Activated CD8-positive, alpha-beta memory T cell treated with anti-CD3 and anti-CD28 coated beads for 36 hours (primary cell): ENCODE results near the gene C1GALT1. TPM values are rescaled to one million over a fixed set of nuclear protein-coding genes. Genes with fewer than 3 reads are reported as not detected.
"Not testable (repeated sequence)": the region's sequence is repeated elsewhere in the genome, so short reads cannot be mapped to it uniquely, and the experiment has no call there.

ENCODE experiments used
- CTCF ChIA-PET: fragments of 350-600 bp; sonication (Branson Sonifier 250); formaldehyde crosslinking; loops from one replicate; lab custom pipeline; 2021; ENCODE audit warnings: antibody characterized with exemption; lab: Charles Lee
- POLR2A ChIA-PET: fragments of 350-600 bp; sonication (Branson Sonifier 250); formaldehyde crosslinking; loops from one replicate; lab custom pipeline; 2021; ENCODE audit warnings: antibody characterized with exemption; lab: Charles Lee
- total RNA-seq, 2 experiments: library from RNA; stranded (reverse); gene quantifications; one replicate each; pipeline ENCODE4 v1.2.3, GENCODE V29; 2021

Gene C1GALT1
- total RNA-seq, 2 experiments from 2014 or later: 43.4 to 44.9 TPM

DNA sequence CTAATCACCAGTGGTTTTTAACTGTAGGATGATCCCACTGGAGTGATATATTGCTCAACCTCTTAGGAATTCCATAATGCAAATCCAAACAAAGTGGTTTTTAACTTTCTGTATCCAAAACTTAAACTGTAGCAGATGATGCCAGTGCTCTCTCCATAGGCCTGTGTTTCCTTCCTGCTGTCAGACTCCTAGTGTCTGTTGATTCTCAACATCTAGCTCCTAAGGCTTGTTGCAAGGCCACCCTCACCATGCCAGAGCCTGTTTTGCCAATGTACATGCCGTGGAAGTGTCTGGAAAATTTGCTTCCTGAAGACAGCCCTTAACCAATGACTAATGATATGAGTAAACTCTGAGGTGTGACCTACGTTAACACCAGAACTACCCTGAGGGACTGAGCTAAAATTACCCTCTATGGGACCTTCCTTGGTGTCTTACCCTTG lies 39.3 kb downstream of the C1GALT1 start:
- ChIA-PET POLR2A (no interaction called here), CTCF (interaction anchor here (1.2 kb wide), 1 partner anchor 12 kb away, joined by 4 read pairs; no protein-coding TSS in a partner anchor)

DNA sequence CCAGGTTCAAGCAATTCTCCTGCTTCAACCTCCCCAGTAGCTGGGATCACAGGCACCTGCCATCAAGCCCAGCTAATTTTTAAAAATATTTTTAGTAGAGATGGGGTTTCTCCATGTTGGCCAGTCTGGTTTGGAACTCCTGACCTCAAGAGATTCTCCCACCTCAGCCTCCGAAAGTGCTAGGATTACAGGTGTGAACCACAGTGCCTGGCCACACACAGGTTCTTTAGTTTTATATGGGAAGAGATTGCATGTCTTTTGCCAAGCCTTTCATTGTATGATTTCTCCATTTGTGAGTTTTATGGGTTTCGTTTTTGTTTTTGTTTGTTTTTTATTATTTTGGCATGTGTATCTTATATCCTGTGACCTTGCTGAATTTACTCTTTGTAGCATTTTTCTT lies 40.9 kb downstream of the C1GALT1 start:
- ChIA-PET POLR2A (no interaction called here), CTCF (no interaction called here)

DNA sequence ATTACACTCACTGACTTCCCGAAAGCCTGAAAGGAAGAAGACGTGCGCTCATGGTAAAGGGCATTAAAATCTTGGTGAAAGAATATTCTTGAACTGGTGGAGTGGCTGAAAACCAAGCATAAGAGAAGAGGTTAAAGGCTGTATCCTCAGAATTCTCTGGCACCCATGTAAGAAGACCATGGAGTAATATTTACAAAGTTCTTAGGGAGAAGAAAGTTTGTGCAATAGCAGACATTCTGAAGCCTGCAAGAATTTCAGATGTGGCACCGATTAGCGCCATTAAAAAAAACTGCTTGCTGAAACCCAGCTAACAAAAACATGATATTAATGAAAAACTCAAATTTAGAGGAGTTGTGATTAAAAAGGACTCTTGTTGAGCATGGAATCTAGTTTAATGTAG lies 44.1 kb downstream of the C1GALT1 start:
- ChIA-PET POLR2A (no interaction called here), CTCF (no interaction called here)

DNA sequence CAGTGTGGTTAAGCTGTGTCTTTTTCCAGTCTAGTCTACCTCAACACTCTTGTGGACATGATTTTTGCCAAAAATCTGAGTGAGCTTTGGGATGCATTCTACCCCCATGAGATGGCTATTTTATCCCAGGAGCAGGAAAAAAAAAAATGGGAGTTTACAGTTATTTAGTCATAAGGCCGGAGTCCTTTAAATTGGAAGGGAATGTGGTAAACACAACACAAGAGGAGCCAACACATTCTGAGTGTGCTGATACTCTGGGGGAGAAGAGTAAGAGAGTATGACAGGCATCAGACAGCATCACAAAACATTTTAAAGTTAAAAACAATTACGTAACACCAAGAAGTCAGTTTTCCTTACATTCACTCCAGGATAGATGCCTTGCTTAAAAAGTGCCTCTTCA lies 46.1 kb downstream of the C1GALT1 start:
- CTCF ChIA-PET: no interaction called here
- POLR2A ChIA-PET: no interaction called here

DNA sequence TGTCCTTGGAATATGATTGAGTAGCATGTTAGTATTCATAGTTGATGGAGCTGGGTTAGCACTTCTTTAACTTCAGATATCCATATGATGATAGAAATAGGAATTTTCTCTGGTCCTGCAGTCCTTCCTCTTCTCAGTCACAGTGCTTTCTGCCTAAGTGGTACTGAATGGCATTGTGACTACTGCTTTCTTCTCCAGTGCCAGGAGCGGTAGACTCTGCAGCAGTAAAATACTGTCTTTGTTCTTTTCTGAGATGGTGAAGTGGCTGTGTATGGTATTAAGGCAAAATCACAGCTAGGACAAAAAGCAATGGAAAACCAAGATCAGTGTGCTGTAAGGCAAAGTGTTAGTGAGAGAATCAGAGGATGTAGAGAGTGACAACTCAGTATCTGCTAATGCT lies 46.6 kb downstream of the C1GALT1 start:
- POLR2A ChIA-PET: no interaction called here
- CTCF ChIA-PET: no interaction called here

DNA sequence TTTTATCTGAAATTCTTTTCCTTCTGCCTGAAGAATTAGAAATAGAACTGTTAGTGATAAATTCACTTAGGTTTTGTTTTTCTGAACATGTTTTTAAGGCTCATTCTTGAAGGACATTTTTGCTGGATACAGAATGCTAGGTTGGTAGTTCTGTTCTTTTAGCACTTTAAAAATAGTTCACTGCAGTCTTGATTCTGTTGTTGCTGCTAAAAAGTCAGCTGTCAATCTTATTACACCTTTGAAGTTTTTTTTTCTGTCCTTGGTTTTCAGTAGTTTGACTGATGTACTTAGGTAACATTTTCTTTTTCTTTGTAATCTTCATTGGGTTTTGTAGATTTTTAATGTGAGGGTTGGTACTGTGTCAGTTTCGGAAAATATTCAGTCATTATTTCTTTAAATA lies 48.7 kb downstream of the C1GALT1 start:
- CTCF ChIA-PET: no interaction called here
- POLR2A ChIA-PET: no interaction called here

DNA sequence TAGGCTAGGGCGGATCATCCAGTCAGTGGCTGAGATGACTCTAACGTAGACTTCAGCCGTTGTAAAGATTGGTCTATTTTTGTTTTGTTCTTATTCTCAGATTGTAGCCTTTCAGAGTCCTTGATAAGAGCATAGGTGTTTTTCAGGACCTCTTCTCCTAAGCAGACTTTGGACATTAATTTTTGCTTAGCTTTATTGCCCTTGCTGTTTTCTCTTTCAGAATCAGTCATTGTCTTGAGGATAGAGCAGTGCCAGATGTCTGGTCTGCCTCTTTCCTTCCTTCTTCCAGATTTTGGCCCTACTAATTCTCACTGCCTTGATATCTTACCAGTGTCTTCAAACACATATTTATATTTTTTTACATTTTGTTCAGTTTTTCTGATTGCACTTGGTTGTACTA lies 49.5 kb downstream of the C1GALT1 start:
- ChIA-PET POLR2A (no interaction called here), CTCF (no interaction called here)

DNA sequence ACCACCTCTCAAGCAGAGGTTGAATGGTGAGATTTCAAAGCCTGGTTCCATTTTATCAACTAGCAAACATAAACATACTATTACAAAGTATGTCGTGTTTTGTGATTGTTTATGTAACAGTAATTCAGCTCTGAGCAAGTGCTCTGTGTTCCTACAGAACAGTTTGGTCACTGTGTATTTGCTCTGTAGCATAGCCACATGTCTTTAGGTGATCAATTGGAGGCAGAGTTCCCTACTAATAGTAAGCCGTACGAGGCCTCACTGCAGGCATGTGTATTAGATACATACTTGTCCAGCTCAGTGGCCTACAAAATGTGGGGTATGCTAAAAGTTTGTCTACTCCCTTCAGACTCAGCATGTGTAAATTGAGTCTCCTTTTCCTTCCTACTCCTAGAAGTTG lies 53.0 kb downstream of the C1GALT1 start:
- CTCF ChIA-PET: no interaction called here

DNA sequence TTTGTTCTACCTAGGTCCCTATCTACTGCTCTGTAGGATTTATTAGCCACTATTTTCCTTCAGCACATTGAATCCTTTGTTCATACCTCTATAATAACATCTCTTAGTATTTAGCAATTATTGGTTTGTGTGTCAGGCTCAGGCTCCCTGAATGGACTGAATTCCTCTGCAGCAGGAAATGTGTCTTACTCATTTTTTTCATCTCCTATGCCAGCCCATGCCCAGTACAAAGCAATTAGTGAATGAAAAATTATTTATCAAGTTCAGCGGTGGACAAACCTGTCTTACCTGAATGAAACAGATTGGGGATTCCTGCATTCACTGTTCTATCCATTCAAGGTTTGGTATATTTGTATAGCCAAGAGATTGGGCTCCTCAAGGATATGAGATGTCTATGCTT lies 53.7 kb downstream of the C1GALT1 start:
- ChIA-PET CTCF (no interaction called here), POLR2A (no interaction called here)

More for the DNA sequence above, 53.0 kb downstream of the C1GALT1 start:
- POLR2A ChIA-PET: no interaction called here

DNA sequence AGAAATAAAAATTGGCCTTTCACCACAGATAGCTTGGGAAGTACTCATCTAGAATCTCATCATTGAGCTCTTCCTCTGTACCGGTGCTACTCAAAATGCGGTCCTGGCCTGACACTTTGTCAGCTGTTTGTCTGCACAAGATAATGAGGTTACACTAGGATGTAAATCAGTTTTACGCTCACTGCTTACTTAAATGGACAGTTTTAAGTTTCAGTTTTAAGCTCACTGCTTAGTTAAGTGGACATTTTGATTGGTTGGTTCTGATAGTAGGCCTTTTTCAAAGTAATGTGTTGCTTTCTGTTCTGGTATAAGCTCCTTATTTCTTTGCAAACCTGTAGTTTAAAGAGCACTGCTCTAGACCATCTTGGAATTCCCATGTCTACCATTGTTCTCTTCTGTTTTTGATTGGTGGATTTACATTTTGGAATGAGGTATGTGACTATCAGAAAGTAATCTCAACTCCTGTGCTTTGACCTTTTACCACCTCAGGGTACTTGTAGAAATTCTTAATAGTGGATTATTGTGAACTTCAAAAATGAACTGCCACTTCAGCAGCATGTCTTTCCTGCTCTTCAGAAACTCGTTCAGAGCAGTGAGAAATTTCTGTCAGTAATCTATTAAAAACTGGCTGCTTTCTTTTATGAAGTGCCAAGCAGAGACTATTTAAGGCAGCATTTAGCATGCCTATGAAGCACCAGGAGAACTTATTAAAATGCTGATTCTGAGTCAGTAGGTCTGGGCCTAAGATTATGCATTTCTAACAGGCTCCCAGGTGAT lies 55.0 kb downstream of the C1GALT1 start:
- ChIA-PET POLR2A (no interaction called here), CTCF (no interaction called here)

DNA sequence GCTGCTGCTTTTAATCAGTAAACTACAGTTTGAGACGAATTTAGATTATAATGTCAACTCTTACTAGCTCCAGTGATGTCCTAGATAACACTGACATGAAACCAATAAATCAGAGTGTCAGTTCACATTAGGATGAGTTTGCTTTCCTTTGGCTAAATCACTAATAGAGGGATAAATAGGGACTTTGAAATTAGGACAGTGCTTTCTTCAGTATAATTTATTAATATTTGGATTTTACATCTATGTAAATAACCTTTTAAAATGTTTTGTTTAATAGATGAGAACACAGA lies 55.6 kb downstream of the C1GALT1 start:
- ChIA-PET CTCF (no interaction called here), POLR2A (no interaction called here)

DNA sequence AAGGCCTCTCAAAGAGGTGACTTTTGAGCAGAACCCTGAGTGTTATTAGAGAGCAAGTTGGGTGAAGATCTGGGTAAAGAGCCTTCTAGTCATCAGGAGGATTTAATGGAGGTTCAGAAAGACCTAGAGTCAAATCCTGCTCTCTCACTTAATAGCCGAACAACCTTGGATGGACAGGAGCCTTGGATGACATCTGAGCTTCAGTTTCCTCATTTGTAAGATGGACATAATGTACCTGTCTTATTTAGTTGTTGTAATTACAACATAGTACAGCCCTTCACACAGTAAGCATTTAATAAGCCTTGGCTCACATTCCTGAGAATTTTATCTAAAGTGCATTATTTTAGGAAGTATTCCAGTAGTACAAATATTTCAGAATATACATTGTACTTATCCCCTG lies 57.0 kb downstream of the C1GALT1 start:
- POLR2A ChIA-PET: no interaction called here
- CTCF ChIA-PET: no interaction called here

DNA sequence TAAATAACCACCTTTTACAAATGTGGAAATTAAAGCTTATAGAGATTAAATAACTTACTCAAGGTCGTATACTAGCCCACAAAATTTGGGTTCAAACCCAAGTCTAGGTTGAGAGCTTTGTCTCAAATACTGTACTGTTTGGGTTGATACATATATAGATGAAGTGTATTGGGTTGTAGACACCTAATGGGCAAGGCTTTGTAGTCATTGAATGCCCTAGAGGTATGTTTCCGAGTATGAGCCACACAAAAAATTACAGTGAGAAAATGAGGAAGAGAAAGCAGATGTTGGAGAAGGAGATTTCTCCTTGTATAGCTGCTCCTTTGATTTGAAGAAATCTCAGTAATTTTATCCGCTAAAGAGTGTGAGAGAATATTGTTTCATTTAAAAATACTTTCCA lies 60.6 kb downstream of the C1GALT1 start:
- POLR2A ChIA-PET: no interaction called here
- CTCF ChIA-PET: no interaction called here

DNA sequence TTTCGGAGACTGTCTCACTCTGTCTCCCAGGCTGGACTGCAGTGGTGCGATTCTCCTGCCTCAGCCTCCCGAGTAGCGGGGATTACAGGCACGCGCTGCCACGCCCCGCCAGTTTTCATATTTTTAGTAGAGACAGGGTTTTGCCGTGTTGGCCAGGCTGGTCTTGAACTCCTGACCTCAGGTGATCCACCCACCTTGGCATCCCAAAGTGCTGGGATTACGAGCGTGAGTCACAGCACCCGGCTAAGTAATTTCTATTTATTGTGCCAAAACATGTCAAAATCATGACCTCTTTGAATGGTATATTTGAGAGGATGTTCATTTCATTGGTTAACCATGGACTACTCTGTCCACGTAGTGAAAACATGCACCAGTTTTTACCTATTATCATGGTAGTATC lies 62.9 kb downstream of the C1GALT1 start:
- POLR2A ChIA-PET: not testable (repeated sequence)

DNA sequence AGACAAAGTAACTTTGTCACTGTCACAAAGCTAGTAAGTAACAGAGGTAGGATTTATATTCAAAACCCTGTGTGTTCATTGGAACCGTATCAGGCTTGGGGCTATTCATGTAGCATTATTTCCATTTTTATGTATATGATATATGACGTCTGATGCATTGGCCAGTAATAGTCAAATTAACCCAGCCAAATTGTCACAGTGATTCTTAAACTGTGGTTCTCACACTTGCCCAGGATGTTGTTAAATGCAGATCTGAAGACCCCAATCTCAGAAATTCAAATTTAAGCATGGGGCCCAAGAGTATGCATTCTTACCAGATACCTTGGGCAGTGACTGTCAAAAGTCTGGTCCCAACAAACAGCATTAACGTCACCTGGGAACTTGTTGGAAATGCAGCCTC lies 63.9 kb downstream of the C1GALT1 start:
- ChIA-PET CTCF (no interaction called here), POLR2A (no interaction called here)

More for the DNA sequence above, 62.9 kb downstream of the C1GALT1 start:
- CTCF ChIA-PET: not testable (repeated sequence)

DNA sequence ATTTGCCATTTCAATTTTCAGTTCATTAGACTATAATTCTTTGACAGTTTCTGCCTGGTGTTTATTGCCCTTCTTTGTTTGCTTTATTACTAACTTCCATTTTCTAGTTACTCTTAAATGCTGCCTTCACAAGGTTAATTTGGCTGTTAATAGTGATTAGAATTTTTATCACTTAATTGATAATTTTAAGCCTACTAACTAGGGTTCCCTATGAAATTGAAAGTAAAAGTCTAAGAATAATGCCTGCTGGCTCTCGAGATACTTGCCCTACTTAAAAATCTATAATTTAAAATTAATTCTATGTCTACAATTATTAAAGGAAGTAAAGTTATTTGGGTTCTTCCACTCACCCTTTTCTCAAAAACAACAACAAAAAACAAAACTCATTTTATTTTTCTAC lies 65.3 kb downstream of the C1GALT1 start:
- ChIA-PET CTCF (no interaction called here), POLR2A (no interaction called here)

DNA sequence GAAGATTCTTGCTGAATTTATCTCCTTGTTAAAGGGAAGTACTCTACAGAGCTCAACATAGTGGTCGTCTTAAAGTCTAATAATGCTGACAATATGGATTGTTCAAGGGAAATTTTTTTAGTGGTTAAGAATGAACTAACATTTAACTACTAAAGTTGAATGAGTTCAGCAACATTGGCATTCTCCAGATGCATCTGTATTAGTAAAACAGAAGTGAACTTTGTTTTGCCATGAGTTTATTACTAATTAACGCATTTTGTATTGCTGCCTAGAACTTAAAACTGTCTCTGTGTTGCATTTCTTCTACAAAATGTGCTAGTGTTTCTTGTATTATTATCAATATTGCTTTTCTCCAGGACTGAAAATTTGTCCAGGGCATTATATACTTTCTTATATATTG lies 67.5 kb downstream of the C1GALT1 start:
- POLR2A ChIA-PET: no interaction called here
- CTCF ChIA-PET: no interaction called here

DNA sequence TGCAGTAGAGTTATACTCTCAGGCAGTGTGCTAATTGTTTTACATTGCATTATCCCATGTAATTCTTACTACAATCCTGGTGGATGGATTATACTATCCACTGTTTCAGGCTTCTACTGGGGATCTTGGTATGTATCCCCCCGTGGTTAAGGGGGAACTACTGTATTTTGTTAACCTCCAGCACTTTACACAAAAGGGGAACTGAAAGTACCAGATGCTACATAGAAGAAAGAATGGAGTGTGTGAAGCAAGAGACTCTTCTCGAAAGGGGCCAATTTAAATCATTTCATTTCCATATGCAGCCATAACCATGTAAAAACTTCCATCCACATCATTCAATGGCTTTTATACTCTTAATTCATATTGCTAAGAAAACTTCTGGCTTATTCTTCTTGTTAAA lies 69.4 kb downstream of the C1GALT1 start:
- ChIA-PET CTCF (no interaction called here), POLR2A (no interaction called here)

DNA sequence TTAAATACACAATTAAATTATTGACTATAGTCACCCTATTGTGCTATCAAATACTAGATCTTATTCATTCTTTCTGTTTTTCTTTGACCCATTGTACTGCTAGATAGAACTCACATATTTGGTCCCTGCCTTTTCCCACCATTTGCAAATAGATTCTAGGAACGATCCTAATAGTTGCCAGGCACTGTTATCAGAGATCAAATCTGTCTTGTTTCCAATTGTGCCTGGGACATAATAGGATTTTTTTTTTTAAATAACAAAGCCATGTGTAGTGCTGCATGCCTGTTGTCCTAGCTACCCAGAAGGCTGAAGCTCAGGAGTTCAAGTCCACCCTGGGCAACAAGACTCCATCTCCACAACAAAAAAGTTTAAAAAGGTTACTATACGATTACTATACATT lies 72.0 kb downstream of the C1GALT1 start:
- POLR2A ChIA-PET: no interaction called here

DNA sequence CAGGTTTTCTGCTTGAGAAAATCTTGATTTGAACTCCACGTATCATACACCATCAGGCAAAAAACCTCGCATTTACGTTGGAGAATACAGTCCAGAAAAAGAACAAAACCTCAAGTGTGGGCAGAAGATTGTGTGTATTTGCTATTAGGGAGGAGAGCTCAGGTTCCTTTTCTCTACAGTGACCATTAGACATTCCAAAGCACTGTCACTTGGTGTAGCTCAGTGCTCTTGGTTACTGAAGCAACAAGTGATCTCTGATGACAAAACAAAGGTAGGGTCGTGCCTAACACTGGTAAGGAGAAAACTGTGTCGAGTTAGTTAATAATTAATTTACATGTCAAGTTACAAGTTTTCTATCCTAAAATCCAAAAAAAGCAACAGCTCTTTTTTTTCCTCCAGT lies 72.6 kb downstream of the C1GALT1 start:
- ChIA-PET CTCF (no interaction called here), POLR2A (no interaction called here)

More for the DNA sequence above, 72.0 kb downstream of the C1GALT1 start:
- CTCF ChIA-PET: no interaction called here

DNA sequence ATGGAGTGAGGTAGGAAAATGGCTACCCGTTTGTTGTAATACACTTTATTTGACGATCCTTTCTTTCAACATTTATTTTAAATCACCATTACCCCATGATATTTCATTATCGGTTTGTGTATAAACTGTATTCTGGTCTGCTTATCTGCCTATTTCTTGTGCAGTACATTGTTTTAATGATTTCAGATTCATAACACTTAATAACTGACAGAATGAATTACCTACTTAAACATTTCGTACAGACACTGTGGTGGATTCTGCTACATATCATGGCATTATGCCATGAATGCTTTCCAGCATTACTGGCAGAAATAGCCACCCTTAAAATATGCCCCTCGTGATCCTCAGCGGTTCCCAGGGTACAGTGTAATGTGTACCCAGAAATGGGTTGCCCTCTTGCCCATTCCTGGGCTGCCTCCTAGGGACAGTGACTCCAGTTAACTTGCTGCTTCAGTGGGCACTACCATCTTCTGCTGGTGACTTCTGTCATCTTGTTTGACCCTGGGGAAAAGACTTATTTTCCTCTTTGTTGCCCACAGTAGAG lies 74.5 kb downstream of the C1GALT1 start:
- ChIA-PET CTCF (no interaction called here), POLR2A (no interaction called here)
